HepG2 (cell line): ENCODE measurements around the gene RAD51. TPM values are rescaled to one million over a fixed set of nuclear protein-coding genes. Genes with fewer than 3 reads are reported as not detected.

ENCODE experiments used
- ATAC-seq: fragments of 200-7000 bp; cut with Tn5 transposase; 3 replicates; pipeline ENCODE4 v1.9.1; 2020; ENCODE audit warnings: mild to moderate bottlenecking, moderate library complexity
- BruUV-seq: library from RNA; stranded (reverse); fragments of 400-500 nt; replicated peaks from 2 replicates; lab custom pipeline; 2021; lab: Mats Ljungman, UMichigan
- CTCF ChIA-PET: fragments of 300-600 bp; formaldehyde crosslinking; extraction: SDS; loops from one replicate; lab custom pipeline; 2021; ENCODE audit warnings: low total read pairs, inconsistent platforms, low intra/inter-chr PET ratio; lab: Yijun Ruan, JAX
- POLR2A ChIA-PET: fragments of 350-600 bp; sonication (Branson Sonifier 250); formaldehyde crosslinking; loops from one replicate; lab custom pipeline; 2020; ENCODE audit warnings: antibody characterized with exemption, inconsistent platforms; lab: Yijun Ruan, JAX
- DNase-seq: peaks from one replicate; pipeline ENCODE4 v3.0.0-alpha.2; 2015; ENCODE audit warnings: low spot score
- FAIRE-seq: peaks from 3 replicates; lab custom pipeline; 2011; peaks lifted over from hg19 to GRCh38; lab: Jason Lieb, UNC
- H2AFZ ChIP-seq: one replicate; pipeline ENCODE4 v1.6.1; 2011; ENCODE audit warnings: low read length, inconsistent platforms
- H3K27ac ChIP-seq: fragments of 300-600 bp; 3 replicates; pipeline ENCODE4 v1.8.0; 2011; ENCODE audit warnings: mixed run types, mild to moderate bottlenecking, mixed read lengths, low read length, inconsistent platforms; ENCODE audit not compliant: insufficient read depth; ENCODE audit errors: extremely low read length
- H3K27me3 ChIP-seq, 2 experiments: fragments of 200-600 bp in 1 of 2; 2 replicates in 1 of 2; 3 replicates in 1 of 2; pipeline versions ENCODE4 v1.6.0 to v1.8.0; 2011; ENCODE audit warnings: low read length in 2 of 2, mild to moderate bottlenecking in 2 of 2, moderate library complexity in 2 of 2, inconsistent platforms in 1 of 2; ENCODE audit not compliant: insufficient read depth in 2 of 2, control insufficient read depth in 1 of 2
- H3K36me3 ChIP-seq, 2 experiments: fragments of 200-600 bp in 1 of 2; replicated peaks in 1 of 2; 2 replicates in 1 of 2; 3 replicates in 1 of 2; pipeline versions ENCODE4 v1.5.1 to v1.8.0; 2011; ENCODE audit warnings: low read length in 2 of 2, inconsistent platforms in 1 of 2; ENCODE audit not compliant: insufficient read depth in 2 of 2, control insufficient read depth in 1 of 2
- H3K4me1 ChIP-seq: 2 replicates; pipeline ENCODE4 v1.5.1; 2012; ENCODE audit warnings: low read length, inconsistent platforms; ENCODE audit not compliant: insufficient read depth
- H3K4me2 ChIP-seq: 2 replicates; pipeline ENCODE4 v1.6.0; 2011; ENCODE audit warnings: low read depth, low read length, inconsistent platforms
- H3K4me3 ChIP-seq, 3 experiments: fragments of 200-600 bp in 1 of 3; sonication (generic), shearing (Covaris generic) in 1 of 3; replicated peaks in 1 of 3; 2 replicates each; pipeline ENCODE4 v1.5.1; 2011 to 2016; ENCODE audit warnings: low read length in 3 of 3, inconsistent platforms in 2 of 3, low read depth in 2 of 3, mild to moderate bottlenecking in 2 of 3, control low read depth in 1 of 3, mixed read lengths in 1 of 3; ENCODE audit not compliant: insufficient read depth in 1 of 3
- H3K79me2 ChIP-seq: one replicate; pipeline ENCODE4 v1.6.1; 2011; ENCODE audit warnings: low read length, inconsistent platforms; ENCODE audit not compliant: insufficient read depth
- H3K9ac ChIP-seq: 2 replicates; pipeline ENCODE4 v1.6.0; 2011; ENCODE audit warnings: mild to moderate bottlenecking, low read depth, low read length, inconsistent platforms; ENCODE audit not compliant: insufficient read depth
- H3K9me3 ChIP-seq: 2 replicates; pipeline ENCODE4 v1.5.1; 2012; ENCODE audit warnings: mild to moderate bottlenecking, low read length
- H4K20me1 ChIP-seq: 2 replicates; pipeline ENCODE4 v1.6.0; 2011; ENCODE audit warnings: inconsistent platforms, mild to moderate bottlenecking, low read length, moderate library complexity; ENCODE audit not compliant: insufficient read depth
- BHLHE40 ChIP-seq: IDR thresholded peaks from 2 replicates; pipeline ENCODE4 v1.6.1; 2011; ENCODE audit warnings: low read length, improper control_type of control experiment
- GPN1 ChIP-seq: sonication (generic); formaldehyde crosslinking; IDR thresholded peaks from 2 replicates; pipeline ENCODE4 v1.5.1; 2020; ENCODE audit warnings: missing genetic modification reagents, borderline replicate concordance
- REST ChIP-seq, 2 experiments: IDR thresholded peaks; 2 replicates each; pipeline ENCODE4 v1.6.1; 2011 to 2012; ENCODE audit warnings: low read length in 2 of 2, borderline replicate concordance in 1 of 2, low read depth in 1 of 2, mild to moderate bottlenecking in 1 of 2, moderate library complexity in 1 of 2
- SIN3A ChIP-seq: IDR thresholded peaks from 2 replicates; pipeline ENCODE4 v1.6.1; 2011; ENCODE audit warnings: low read depth, mild to moderate bottlenecking, control low read depth, low read length, borderline replicate concordance
- ZNF432 ChIP-seq: sonication (generic); formaldehyde crosslinking; IDR thresholded peaks from 2 replicates; pipeline ENCODE4 v1.5.0; 2020; ENCODE audit warnings: missing genetic modification reagents, mild to moderate bottlenecking, borderline replicate concordance
- ZNF44 ChIP-seq: sonication (generic); formaldehyde crosslinking; IDR thresholded peaks from 2 replicates; pipeline ENCODE4 v1.5.1; 2020; ENCODE audit warnings: mild to moderate bottlenecking, missing genetic modification reagents
- ZNF768 ChIP-seq: sonication (generic); formaldehyde crosslinking; IDR thresholded peaks from 2 replicates; pipeline ENCODE4 v1.4.0; 2020; ENCODE audit warnings: missing genetic modification reagents
- WGBS: methylation state at CpG from one replicate; pipeline ENCODE4 v1.1.6; 2017; ENCODE audit warnings: low lambda C conversion rate; 5-methylcytosine and 5-hydroxymethylcytosine counted together
- in situ Hi-C: cut with HindIII; loops from 2 replicates; pipeline ENCODE4 v1.10.0; 2017; ENCODE audit warnings: low pct_unique_long_range_greater_than_20kb; ENCODE audit not compliant: extremely low pct_ligation_motif_present
- intact Hi-C: fragments of 100-400 bp; cut with micrococcal nuclease; formaldehyde crosslinking; loops from one replicate; pipeline ENCODE4 v1.10.0; 2022; ENCODE audit not compliant: unreplicated experiment
- polyA plus RNA-seq, 8 experiments: library from polyadenylated mRNA; depleted of rRNA in 3 of 8; stranded (reverse) in 7 of 8; unstranded in 1 of 8; fragments of >200 nt; fragmentation: Illumina TruSeq in 4 of 8; extraction: Trizol in 4 of 8; gene quantifications; 2 replicates each; pipeline versions ENCODE4 v1.2.1 to v1.2.3, GENCODE V29; 2011 to 2016; ENCODE audit warnings: low read depth in 4 of 8, missing spikeins in 1 of 8, mixed read lengths in 1 of 8; ENCODE audit not compliant: insufficient read depth in 1 of 8
- total RNA-seq, 5 experiments: library from RNA; depleted of rRNA; stranded (reverse); fragments of >200 nt; fragmentation: Illumina TruSeq; extraction: Trizol; gene quantifications; 2 replicates each; pipeline ENCODE4 v1.2.3, GENCODE V29; 2016; ENCODE audit warnings: low read depth in 1 of 5
- TF ChIP-seq, protein P1 (sequence below): IDR thresholded peaks from 2 replicates; pipeline ENCODE4 v1.6.1; 2012; ENCODE audit warnings: inconsistent platforms

RAD51 gene
- total and polyA plus RNA-seq, 2 of the 13 experiments (the other 11 are each of a cell fraction or from before 2014, with no cell fraction given), result 8.5 to 12.8 TPM

- TF ChIP-seq REST (IDR thresholded peaks at IDR 0.05; ENCODE audit: borderline replicate concordance in 1 of 2, low read depth in 1 of 2, low read length in 2 of 2) (no peak), ZNF432 (CRISPR knock-in tag) (no peak), SIN3A (peak; percentile 88; the same call in 1 of the 2 replicates), ZNF44 (CRISPR knock-in tag) (no peak)
These were observed 60.2 kb downstream of the RAD51 start, which contains the start of gene RMDN3 (continued) for GRCh38 chr15:40754883-40755811.

DNA sequence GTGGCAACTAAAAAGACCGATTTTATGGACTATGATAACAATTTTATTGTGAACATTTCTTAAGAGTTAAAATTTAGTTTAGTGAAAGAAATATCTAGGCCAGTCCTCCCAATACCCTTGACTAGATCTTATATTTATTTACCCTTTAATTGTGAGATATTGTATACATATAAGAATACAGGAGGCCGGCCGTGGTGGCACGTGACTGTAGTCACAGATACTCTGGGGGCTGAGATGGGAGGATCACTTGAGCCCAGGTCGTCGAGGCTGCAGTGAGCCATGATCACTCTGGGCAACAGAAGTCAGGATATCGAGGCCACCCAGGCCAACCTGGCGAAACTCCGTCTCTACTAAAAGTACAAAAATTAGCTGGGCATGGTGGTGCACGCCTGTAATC, 60.8 kb downstream of the RAD51 start:
- ATAC-seq (no peak), DNase-seq (no peak), FAIRE-seq (no peak)
- BruUV-seq, result no TSS peak
- Histone ChIP-seq H3K4me1 (peaks cover 61% of the 10 kb centered on the region), H3K4me2 (peak overlapping the region; percentile 84), H3K79me2 (peaks cover 27% of the 10 kb centered on the region), H3K9me3 (no peaks in the 10 kb centered on the region), H3K9ac (peak overlapping the region; percentile 87), H3K27ac (peak overlapping the region; percentile 84), H3K27me3 (no peaks in the 10 kb centered on the region), H2AFZ (no peak overlapping the region), H3K4me3 (peak overlapping the region; percentile 83 to 98 (median 89)), H3K36me3 (peaks cover 8 to 14% of the 10 kb centered on the region in 2 experiments), H4K20me1 (no peaks in the 10 kb centered on the region)
- TF ChIP-seq, protein P1, sequence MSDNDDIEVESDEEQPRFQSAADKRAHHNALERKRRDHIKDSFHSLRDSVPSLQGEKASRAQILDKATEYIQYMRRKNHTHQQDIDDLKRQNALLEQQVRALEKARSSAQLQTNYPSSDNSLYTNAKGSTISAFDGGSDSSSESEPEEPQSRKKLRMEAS, result no peak
- TF ChIP-seq ZNF768 (CRISPR knock-in tag), result no peak
- no peak for TF ChIP-seq GPN1 (CRISPR knock-in tag)
- 0 out of 2 replicates have a peak, but pooled peaks have one; percentile 24 for TF ChIP-seq BHLHE40
- ChIA-PET CTCF (no interaction called here), POLR2A (interaction anchor here (1.3 kb wide), 1 partner anchor 52 kb away, joined by 3 read pairs; the partner anchor contains the start of gene DNAJC17)
- WGBS, result 65% methylated on average over 10 of the region's 10 CpGs
- in situ Hi-C loops (no loop called here), intact Hi-C loops (loop anchor here (10.0 kb wide), 1 partner anchor 161 kb away; the partner anchor contains the start of gene KNL1)
